Lower lobe of right lung (tissue), 2 donors: Measurements from ENCODE around the gene ZNF565. TPM values are rescaled to one million over a fixed set of nuclear protein-coding genes. Genes with fewer than 3 reads are reported as not detected.

Experiments used
- ATAC-seq, 2 donors: fragments of 200-7000 bp; cut with Tn5 transposase; one replicate each; pipeline ENCODE4 v1.9.1; 2020 to 2022; ENCODE audit warnings: mild to moderate bottlenecking in 2 of 2, moderate library complexity in 2 of 2
- DNase-seq: peaks from one replicate; pipeline ENCODE4 v3.0.0-alpha.2; 2020
- H3K27ac ChIP-seq: fragments of 200-600 bp; one replicate; pipeline ENCODE4 v1.8.0; 2022
- H3K27me3 ChIP-seq: fragments of 200-600 bp; one replicate; pipeline ENCODE4 v1.8.0; 2022; ENCODE audit warnings: low read depth
- H3K36me3 ChIP-seq: fragments of 200-600 bp; one replicate; pipeline ENCODE4 v1.8.0; 2022; ENCODE audit warnings: mild to moderate bottlenecking
- H3K4me1 ChIP-seq: fragments of 200-600 bp; one replicate; pipeline ENCODE4 v1.8.0; 2022
- H3K4me3 ChIP-seq: fragments of 200-600 bp; one replicate; pipeline ENCODE4 v1.8.0; 2022; ENCODE audit warnings: mild to moderate bottlenecking
- H3K9me3 ChIP-seq: fragments of 200-600 bp; one replicate; pipeline ENCODE4 v1.8.0; 2022
- intact Hi-C: fragments of 100-400 bp; cut with DNase I; formaldehyde crosslinking; loops from one replicate; pipeline ENCODE4 v1.11.0; 2022
- long read RNA-seq: library from polyadenylated mRNA; unstranded; transcript quantifications from one replicate; pipeline ENCODE4 v2.0.0, GENCODE V29; 2021
- total RNA-seq: library from RNA; stranded (reverse); fragmentation: NEBNext Ultra II Directional; extraction: Animal tissue kit (Norgen Biotek cat#: 25700); gene quantifications from one replicate; pipeline ENCODE4 v1.2.1, GENCODE V29; 2021
- TF ChIP-seq, protein P1 (sequence below): fragments of 200-600 bp; IDR thresholded peaks from one replicate; pipeline ENCODE4 v1.8.0; 2022; ENCODE audit warnings: antibody characterized with exemption, mild to moderate bottlenecking
- donor health status: DM: no; HTN: yes; CAD: no; lungs with severe emphysema.

The ZNF565 gene
- 3.7 TPM for total RNA-seq
- long read RNA-seq, partial matches to known transcripts = 2 of 59 reads
- long read RNA-seq, other reads (novel, unspliced or antisense) = 53 of 59 reads

DNA sequence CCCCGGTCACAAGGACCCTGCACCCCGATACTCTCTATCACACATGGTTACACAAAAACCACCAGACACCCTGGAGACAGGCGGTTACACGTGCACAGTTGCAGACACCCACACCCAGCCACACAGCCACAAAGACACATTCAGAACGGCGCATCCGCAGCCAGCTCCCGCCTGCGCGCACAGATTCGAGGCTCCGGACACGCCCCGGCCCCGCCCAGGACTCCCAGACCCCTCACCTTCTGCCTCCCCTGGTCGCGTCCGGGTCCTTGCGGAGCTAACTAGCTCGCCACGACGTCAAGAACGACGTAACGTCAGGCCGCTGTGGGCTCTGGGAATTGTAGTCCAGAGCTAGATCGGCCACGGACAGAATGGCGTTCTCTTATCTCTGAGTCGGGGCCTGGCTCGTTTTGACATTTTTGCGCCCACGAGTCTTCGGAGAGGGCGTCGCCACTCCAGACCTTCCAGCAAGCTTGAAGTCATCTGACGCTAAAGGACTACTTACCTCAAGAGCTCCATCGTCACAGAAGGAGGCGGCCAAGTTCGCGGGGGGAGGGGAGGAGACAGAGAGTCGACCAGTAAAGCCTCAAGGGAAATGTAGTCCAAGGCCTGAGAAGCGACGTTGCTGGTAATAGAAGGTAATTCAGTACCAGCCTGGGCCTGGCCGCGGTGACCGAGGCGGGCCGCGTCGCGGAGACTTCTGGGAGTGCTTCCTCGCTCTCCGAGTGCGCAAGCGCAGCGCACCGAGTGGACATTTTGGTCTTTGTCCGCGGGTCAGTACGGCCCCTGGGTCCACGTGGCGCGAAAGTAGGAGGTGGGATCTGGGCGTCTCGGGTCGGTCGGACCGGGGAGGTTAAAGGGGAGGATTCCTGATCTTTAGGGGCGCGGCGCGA is at the start of gene ZNF565, which contains the start of gene ZNF146:
Gene ZNF565 (minus strand): TSS at position 280 of the 890 bp plus-strand sequence. CDS start 12,680 bp downstream, outside the sequence.
Gene ZNF146 (plus strand): TSS at position 721 of the 890 bp plus-strand sequence. CDS start 21,335 bp downstream, outside the sequence.
- peak; percentile 98 for ATAC-seq
- Histone ChIP-seq H3K36me3 (peaks cover 8% of the 10 kb centered on the region), H3K9me3 (no peaks in the 10 kb centered on the region), H3K4me3 (peak within 1 kb of the TSS; percentile 68), H3K27ac (peak within 1 kb of the TSS; percentile 92), H3K27me3 (no peaks in the 10 kb centered on the region), H3K4me1 (peaks cover 26% of the 10 kb centered on the region)
- TF ChIP-seq, protein P1, sequence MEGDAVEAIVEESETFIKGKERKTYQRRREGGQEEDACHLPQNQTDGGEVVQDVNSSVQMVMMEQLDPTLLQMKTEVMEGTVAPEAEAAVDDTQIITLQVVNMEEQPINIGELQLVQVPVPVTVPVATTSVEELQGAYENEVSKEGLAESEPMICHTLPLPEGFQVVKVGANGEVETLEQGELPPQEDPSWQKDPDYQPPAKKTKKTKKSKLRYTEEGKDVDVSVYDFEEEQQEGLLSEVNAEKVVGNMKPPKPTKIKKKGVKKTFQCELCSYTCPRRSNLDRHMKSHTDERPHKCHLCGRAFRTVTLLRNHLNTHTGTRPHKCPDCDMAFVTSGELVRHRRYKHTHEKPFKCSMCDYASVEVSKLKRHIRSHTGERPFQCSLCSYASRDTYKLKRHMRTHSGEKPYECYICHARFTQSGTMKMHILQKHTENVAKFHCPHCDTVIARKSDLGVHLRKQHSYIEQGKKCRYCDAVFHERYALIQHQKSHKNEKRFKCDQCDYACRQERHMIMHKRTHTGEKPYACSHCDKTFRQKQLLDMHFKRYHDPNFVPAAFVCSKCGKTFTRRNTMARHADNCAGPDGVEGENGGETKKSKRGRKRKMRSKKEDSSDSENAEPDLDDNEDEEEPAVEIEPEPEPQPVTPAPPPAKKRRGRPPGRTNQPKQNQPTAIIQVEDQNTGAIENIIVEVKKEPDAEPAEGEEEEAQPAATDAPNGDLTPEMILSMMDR = peak; percentile 25
- peak; percentile 99 for DNase-seq
- intact Hi-C loops = no loop called here

DNA sequence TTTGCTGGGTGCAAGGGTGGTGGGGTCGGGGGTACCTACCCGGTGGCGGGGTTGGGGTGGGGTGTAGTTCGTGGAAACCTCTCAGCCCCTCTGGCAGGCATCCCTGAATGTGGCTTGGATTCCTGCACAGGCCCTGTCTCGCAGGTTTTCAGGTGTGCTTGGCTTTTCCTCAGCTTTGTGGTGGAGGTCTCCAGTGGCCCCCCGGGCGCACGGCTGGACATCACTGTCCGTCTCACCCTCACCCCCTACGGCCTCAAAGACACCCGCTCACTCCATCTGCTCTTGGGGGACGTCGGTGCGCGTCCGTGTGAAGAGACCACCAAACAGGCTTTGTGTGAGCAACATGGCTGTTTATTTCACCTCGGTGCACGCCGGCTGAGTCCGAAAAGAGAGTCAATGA is 44.7 kb upstream of the ZNF565 start:
- H3K27ac ChIP-seq = no peak overlapping the region
- TF ChIP-seq, protein P1 = no peak
- no peak for DNase-seq
- H3K4me3 ChIP-seq = no peak overlapping the region
- no peaks in the 10 kb centered on the region for H3K36me3 ChIP-seq
- H3K9me3 ChIP-seq = no peaks in the 10 kb centered on the region
- intact Hi-C loops = no loop called here
- ATAC-seq = no peak
- no peaks in the 10 kb centered on the region for H3K27me3 ChIP-seq
- no peaks in the 10 kb centered on the region for H3K4me1 ChIP-seq

DNA sequence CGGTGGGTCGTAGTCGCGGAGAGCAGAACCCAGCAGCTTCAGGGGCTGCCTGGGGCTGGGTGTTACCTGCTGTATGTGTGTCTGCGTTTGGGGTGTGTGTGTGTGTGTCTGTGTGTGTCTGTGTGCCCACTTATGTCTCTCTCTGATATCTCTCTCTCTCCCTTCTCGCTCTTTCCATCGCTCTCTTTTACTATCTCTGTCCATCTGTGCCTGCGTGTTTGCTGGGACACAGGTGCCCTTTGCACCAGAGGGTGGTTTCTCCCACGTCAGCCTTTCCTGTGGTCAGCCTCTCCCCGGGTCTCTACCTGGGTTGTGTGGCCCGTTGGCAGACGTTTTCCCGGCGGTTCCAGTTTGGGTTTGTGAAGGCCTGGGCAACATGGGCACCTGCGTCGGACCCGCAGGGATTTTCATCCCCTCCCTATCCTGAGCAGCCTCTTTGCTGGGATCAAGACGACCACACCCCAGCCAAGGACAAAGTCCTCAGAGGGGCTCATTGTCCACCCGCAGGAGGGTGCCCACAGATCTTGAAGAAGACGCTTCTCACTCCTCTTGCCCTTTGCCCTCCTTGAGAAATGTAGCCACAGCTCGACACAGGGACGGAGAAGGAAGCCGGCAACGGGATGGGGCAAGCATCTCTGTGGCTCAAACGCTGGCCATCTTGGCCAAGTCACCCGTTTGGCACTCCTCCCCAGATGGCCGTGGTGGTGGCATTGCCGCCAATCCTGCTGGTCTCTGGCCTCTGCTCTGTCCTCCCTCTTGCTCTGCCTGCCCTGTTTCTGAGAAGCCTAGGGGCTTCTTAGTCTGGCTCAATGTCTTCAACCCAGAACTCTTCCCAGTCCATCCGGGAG is 43.8 kb upstream of the ZNF565 start:
- H3K36me3 ChIP-seq = no peaks in the 10 kb centered on the region
- DNase-seq (no peak), ATAC-seq (no peak)
- H3K27me3 ChIP-seq = no peaks in the 10 kb centered on the region
- intact Hi-C loops = no loop called here
- no peak overlapping the region for H3K27ac ChIP-seq
- H3K4me1 ChIP-seq = no peaks in the 10 kb centered on the region
- no peaks in the 10 kb centered on the region for H3K9me3 ChIP-seq
- H3K4me3 ChIP-seq = peak overlapping the region; percentile 54
- TF ChIP-seq, protein P1 = no peak

DNA sequence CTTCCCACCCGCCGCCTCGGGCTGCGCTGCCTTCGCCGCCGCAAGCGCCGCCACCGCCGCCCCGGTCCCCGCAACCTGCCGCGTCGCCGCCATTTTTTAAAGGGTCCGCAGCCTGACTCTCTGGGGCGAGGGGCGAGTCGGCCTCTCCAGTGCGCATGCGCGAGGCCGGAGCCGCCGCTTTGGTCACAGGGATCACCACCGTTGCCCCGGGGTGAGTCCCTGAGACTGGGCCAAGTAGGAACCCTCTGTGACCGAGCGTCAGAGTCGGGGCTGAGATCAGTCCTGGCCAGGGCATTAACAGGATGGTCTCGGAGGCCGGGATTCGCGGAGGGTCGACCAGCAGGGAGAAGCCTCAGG is 43.0 kb upstream of the ZNF565 start:
- DNase-seq (no peak), ATAC-seq (peak in 1 of 2 donors; percentile 30)
- Histone ChIP-seq H3K4me3 (peak overlapping the region; percentile 54), H3K27ac (no peak overlapping the region), H3K36me3 (no peaks in the 10 kb centered on the region), H3K27me3 (no peaks in the 10 kb centered on the region), H3K9me3 (no peaks in the 10 kb centered on the region), H3K4me1 (no peaks in the 10 kb centered on the region)
- TF ChIP-seq, protein P1 = no peak
- intact Hi-C loops = no loop called here

DNA sequence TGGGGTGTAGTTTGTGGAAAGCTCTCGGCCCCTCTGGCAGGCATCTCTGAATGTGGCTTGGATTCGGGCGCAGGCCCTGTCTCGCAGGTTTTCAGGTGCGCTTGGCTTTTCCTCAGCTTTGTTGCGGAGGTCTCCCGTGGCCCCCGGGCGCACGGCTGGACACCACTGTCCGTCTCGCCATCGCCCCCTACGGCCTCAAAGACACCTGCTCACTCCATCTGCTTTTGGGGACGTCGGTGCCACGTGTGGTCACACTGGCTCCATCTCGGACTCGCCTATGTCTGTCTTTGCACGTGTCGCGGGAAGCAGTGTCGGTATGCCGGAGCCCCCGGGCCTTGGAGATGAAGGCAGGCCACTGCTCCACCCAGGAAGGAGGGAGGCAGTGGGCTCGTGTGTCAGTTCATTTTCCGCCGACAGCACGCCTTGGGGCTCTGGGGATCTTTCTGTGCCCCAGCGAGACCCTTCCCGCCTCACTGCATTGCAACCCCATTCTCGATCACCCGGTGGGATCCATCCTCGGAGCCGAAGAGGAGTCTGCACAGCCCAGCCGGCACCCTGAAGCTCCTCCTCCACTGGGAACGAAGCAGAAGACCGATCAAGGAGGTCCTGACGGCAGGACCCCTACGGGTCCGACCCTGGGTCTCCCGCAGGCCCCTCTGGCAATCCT is 42.5 kb upstream of the ZNF565 start:
- Histone ChIP-seq H3K36me3 (no peaks in the 10 kb centered on the region), H3K27me3 (no peaks in the 10 kb centered on the region), H3K4me1 (no peaks in the 10 kb centered on the region), H3K27ac (no peak overlapping the region), H3K4me3 (peak overlapping the region; percentile 54), H3K9me3 (no peaks in the 10 kb centered on the region)
- TF ChIP-seq, protein P1 = no peak
- ATAC-seq (no peak), DNase-seq (no peak)
- intact Hi-C loops = no loop called here
